NCI-H1694 treated with DMSO at 0.1 percent for 48 hours (cell line): Measurements from ENCODE around the gene ARHGAP15.

Experiments used
- DNase-seq: peaks from one replicate; lab custom pipeline; 2025; lab: John Stamatoyannopoulos, UW

Gene ARHGAP15

DNA sequence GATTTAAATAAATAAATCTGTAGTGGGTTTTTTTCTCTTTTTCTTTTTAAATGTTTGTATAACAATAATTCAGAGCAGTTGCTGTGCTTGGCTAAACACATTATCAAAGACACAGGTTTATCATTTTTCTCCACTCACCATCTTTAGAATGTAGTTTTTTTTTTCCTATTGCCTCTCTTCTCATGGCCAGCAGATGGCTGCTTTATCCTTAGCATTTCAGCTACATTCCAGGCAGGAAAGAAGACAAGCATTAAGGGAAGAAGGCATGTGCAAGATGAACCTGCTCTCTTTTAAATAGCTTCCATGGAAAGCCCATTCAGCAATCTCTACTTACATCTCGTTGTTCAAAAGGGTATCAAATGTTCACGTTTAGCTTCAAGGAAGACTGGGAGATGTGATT lies 42.6 kb downstream of the ARHGAP15 start:
- DNase-seq: peak; percentile 47

DNA sequence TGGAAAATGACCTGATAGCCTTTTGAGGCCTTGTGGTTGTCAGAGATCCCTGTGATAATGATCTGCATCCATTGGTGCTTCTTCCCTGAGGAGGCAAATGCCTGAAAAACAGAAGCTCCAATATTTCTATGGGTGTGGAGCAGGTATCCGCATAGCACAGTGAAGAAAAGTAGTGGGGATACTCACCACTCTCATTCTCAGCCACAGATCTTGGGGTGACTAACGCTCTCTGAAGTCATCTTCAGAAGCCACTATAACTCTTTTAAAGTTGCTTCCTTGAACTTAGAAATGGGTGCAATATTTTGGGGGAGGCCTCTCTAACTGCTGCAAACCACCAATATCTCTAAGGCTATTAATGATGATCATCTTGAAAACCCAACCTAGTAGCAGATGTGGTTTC lies 46.2 kb downstream of the ARHGAP15 start:
- DNase-seq: no peak

DNA sequence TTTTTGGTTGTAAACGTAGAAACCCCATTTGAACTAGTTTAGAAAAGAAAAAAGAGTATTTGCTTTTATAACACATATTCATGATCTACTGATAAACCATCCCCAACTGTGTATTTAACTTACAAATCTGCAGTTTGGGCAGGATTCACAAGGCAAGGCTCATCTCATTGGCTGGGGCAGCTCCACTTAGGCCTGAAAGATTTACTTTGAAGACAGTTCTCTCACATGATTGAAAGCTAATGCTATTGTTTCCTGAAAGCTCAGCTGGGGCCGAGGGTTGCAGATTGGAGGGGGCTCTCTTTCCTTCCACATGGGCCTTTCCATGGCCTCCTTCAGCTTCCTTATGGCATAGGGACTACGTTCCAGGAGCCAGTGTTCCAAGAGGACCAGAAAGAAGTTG lies 47.4 kb downstream of the ARHGAP15 start:
- DNase-seq: no peak

DNA sequence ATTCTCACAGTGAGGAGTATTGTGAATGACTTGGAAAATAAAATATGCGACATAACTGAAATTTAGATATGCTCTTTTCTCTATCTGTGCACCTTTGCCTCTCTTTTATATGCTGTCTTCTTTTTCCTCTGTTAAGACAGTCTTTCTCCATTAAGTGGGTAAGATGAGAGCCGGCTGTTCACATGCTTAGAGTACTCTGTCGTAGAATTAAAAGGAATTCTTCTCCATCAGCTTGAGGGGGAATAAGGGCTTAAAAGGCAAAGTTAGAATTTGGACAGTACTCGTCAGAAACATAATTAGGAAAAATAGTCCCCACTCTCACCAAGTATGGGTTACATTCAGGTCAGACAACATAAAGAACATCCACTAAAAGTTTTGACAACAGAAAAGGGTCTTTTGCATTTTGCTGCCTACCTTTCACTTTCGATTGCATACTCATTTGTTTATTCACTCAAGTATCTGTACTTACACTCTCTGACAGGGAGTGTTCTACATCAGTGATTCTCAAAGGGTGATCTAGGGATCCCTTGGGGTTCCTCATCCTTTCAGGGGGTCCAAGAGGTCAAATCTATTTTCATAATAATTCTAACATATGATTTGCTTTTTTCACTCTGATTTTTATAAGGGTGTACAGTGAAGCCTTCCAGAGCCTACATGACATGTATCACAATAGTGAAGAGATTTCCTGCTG lies 48.0 kb downstream of the ARHGAP15 start:
- DNase-seq: no peak

DNA sequence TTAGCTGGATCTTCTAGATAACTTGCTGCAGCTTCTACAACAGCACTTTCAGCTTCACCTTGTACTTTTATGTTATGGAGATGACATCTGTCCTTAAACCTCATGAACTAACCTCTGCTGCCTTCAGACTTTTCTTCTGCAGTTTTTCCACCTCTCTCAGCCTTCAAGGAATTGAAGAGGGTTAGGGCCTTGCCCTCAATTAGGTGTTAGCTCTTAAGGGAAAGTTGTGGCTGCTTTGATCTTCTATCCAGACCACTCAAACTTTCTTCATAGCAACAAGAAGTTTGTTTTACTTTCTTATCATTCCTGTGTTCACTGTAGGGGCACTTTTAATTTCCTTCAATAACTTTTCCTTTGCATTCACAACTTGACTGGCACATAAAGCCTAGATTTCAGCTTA lies 52.3 kb downstream of the ARHGAP15 start:
- DNase-seq: no peak

DNA sequence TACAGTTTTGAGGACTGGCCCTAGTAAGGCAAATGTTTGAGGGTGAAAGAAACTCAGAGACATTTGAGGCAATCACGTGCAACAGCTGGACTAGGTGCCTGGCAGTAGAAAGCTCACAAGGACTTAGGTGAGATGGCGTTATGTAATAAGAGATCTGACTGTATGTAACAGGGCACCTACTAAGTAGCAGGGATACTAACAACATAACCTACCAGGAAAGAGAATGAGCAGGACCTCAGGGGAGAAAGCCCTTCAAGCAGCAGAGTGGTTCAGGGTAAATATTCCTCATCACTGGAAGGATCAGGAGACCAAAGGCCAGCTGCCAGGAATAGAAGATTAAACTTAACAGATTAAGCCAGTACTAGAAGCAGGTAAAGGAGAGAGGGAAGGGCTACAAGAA lies 53.4 kb downstream of the ARHGAP15 start:
- no peak for DNase-seq

DNA sequence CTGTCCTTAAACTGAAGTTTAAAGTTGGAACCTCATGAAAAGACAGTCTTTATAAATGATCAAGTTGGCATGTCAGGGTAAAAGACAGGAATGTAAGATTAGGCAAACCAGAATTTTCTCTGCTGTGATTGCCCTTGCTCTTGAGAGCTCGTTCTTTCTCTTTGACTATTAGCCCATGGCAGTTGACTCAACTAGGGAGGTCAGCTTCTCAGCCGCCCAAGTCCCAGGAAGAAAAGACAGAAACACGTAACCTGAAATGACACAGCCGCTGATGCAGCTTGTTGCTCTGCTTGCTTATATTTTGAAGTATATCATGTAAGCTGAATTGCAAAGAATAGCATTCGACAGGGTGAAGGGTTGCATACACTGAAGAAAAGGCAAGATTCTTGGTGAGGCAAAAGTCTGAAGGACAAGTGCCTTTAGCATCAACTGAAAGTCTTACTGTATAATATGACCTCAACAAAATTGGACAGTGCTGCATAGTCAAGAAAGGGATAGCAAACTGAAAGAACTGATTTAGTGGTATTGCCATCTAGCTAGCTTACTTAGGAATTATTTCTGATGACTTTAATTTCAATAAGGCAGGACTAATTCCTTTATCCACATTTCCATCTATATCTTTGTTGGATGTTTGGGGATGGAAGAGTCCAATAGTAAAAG lies 54.7 kb downstream of the ARHGAP15 start:
- DNase-seq: no peak

DNA sequence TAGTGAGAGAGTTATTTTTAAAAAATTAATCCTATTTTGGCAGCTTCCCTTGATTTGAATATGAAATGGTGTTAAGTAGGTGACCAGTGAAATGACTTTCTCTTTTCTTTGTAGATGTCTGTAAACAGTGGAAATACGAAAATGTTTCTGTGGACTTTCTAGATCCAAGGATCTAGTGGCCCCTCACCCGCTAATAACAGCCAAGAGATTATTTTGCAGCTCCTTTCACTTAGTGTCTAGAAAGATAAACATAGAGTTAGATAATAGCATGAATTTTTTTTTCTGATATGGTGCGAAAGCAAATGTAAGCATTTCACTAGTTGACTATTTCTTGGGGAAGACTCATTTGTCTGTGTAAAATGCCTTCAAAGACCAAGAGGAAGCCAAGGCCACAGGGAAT lies 57.7 kb downstream of the ARHGAP15 start:
- DNase-seq: no peak

DNA sequence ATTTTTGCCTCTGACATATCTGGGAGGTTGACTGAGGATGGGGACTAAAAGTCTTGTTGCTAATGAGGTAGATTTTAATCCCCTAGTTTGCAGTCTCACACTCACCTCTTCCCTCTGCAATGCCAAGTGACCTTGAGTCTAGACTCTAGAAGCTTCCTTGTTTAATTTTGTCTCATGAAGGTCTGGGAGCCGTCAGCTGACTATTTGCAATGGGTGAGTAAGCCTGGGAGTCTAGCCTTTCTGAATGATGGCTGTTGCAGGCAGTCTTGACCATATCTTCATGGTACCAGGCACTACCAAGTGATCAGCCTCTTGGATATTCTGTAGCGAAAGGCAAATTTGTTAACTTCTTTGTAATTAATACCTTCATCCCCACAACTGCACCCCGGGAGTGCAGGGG lies 61.2 kb downstream of the ARHGAP15 start:
- no peak for DNase-seq

DNA sequence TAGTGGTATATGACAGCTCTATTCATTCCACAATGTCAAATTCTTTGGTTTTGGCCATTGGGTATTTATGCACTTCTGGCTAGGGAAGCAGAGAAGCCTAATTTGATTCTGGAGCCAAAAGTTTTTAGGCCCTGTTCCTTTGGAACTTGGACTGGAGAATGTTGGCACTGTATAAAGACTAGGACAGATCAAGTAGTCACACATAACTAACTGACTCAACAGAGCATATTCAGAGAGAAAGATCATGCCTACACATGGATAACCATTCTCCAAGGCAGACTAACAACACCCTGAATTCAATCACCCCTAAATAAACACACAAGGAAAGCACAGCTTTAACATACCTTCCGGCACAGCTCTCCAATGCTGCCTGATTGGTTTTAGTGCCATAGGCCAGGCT lies 62.9 kb downstream of the ARHGAP15 start:
- DNase-seq: no peak

DNA sequence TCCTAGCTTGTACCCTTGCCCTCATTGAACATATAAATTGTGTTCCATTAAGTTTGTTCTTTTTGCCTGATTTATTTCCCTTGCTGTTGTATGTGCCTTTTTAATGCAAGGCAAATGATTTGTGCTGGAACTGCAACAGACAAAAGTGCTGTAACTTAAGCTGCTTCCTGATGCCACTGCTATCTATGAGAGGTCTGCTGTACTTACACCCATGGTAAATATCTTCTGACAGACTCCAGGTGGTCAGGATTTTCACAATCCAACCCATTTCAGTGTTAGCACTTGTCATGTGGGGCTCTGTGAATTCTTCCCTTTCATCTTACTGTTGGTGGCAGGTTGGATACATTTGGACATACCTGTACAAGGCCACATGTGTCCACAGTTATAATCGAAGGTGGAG lies 63.5 kb downstream of the ARHGAP15 start:
- DNase-seq: peak; percentile 85

DNA sequence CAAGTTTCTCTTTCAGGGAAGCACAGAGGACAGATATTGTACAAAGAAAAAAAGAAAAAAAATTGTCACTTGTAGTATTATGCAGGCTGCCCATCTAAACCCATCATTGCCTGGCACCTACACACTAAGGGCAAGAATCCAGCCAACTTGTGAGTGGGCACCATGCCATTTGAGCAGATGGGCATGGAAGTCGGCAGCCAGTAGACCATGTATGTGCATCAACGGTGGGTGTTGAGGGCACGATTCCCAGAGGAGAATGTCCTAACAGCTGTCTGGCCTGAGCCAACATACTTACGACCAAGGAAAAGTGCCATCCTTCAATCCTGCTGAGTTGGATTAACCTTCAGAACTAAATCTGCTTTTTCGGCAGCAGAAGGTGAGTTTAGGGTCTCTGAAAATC lies 63.9 kb downstream of the ARHGAP15 start:
- peak; percentile 90 for DNase-seq

DNA sequence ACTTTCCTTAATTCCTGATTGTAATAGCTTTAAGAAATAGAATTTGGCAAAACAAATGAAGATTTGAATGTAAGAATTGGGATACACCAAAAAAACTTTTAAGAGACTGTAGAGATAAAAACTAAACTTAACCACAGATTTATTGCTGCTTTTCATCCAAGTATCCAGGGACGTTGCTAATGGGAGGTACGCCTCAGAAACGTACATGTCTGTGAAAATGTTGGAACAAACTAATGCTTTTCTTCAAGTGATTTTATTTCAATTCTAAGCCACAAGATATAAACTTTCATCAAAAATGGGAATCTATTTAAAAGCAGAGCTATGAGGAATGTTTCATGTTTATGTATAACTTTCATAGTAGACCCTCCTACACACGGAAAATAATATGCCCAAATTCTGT lies 66.3 kb downstream of the ARHGAP15 start:
- DNase-seq: no peak

DNA sequence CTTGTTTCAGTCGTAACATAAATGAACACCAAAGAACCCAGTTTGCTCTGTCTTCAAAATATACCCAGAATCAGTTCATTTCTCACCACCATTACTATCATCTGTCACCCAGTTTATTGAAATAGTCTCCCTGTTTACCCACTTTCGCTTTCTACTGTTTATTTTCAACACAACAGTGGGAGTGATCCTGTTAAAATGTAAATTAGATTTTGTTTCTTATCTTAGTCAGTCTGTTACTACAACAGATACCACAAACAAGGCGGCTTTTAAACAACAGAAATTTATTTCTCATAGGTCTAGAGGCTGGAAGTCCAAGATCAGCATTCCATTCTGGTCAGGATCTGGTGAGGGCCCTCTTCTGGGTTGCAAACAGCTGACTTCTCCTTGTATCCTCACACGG lies 74.8 kb downstream of the ARHGAP15 start:
- DNase-seq: no peak

DNA sequence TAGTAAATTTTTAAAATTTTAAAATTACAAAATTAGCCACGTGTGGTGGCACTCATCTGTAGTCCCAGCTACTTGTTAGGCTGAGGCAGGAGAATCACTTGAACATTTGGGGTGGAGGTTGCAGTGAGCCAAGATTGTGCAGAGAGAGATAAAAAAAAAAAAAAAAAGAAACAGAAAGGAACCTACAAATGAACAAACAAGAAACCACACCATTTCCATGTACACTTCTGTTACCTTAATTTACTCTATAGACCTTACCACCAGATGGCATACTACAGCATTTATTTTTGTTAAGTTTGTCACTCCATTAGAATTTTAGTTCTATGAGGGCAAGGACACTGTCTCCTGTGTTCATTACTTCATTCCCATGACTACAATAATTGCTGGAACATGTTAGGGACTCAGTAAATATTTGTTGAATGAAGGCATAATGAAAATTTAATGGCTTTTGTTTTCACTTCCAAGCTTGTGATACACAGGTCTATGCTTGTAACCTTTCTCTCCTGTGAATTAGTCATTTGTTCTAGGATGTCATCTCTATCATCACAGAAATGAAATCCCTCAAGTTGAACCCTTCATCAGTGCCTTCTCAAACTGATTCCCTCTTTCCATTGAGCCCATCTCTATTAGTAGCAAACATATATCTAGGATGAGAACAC lies 76.0 kb downstream of the ARHGAP15 start:
- peak; percentile 40 for DNase-seq

DNA sequence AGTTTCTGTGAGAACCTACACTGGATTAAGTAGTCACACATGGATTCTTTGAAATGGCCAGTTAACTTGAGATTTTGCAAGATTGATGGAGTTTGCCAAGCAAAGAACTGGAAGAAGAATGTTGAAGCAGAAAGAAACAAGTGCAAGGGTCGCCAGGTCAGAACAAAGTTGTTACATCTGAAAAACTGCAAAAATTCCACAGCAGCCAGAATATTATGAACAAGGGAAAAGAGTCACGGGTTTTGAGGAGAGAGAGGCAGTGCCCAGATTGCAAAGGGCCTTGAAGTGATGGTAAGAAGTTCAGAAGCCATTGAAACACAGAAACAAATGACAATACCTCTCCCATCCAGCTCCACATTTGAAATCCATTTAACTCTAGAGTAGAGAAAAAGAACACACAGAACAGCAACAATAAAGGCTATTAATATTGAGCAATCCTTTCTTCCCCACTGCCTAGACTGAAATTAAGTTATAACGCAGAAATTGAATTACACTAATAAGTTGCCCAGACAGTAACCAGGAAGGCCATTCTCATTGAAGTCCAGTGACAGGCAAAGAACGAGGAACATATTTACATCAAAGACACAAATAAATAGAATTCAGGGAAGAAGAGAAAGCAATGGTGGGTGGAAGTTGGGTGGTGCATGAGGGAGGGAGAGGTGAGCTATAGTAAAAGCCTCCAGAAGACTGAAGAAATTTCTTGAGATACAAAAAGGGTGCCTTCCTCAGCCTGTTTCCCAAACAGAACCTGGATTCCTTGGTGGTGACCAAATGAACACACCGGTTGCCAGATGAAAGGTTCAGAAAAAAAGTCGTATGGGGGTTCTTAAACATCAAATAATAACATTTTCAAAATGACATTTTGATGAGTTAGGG lies 80.6 kb downstream of the ARHGAP15 start:
- no peak for DNase-seq

DNA sequence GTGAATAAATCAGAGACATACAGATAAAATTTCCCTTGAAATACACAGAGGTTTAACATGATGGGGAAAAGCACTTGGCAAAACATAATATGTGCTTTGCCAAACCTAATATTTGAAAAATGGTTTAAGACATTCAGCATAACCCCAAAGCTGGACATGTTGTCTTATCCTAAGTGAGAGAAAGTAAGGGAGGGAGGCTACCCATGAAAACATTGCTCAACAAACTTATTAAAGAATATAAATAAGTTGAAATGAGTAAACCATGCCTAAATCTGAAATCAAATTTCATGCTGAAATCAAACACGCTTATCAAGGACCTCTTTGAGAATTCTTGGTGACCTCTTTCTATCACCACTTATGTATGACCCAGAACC lies 81.2 kb downstream of the ARHGAP15 start:
- no peak for DNase-seq

DNA sequence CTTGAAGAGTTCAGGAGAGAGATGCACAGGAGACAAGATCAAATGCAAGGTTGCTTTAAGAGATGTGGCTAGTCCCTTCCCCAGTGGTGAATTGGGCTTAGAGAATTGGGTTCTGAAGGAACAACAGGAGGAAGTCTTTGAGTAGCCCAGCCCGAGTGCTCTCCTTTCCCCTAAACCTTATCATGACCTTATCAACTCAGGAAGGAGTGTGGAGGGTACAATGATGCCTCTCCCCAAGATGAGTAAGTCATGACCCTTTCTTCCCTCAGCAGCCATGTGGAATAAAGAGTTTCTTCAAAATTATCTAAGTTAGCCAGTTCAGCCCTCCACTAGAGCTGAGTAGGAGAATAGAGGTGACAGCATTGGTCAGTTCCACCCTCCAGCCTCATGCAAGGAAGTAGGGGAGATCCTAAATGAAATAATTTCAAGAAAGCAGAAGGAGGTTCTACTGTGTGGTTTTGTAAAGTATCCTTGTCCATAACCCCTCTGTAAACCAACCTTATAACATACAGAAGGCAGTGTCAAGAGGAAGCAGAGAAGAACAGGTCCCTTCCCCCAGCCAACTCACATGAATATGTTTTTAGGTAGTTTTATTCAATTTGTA lies 88.4 kb downstream of the ARHGAP15 start:
- no peak for DNase-seq

DNA sequence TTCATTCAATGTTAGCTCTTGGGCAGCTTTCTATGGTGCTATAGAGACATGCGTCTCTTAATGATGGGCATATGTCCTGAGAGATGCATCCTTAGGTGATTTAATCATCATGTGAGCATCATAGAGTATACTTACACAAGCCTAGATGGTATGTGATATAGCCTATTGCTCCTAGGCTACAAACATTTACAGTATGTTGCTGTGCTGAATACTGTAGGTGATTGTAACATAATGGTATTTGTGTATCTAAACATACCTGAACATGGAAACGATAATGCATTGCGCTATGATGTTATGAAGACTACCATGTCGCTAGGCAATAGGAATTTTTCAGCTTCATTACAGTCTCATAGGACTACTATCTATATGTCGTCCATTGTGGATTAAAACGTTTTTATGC lies 89.4 kb downstream of the ARHGAP15 start:
- DNase-seq: no peak

DNA sequence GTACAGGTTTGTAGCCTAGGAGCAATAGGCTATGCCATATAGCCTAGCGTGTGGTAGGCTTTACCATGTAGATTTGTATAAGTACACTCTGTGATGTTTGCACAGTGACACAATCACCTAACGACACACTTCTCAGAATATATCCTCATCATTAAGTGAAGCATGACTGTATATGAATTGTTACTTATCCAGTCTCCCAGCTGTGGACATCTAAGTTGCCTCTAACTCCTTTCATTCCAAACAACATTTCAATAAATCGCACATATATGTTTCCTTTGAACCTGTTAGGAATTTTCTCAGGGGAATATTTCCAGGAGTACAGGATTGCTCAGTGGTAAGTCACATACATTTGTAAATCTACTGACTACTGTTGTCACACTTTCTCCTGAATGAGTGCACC lies 90.0 kb downstream of the ARHGAP15 start:
- DNase-seq: no peak

DNA sequence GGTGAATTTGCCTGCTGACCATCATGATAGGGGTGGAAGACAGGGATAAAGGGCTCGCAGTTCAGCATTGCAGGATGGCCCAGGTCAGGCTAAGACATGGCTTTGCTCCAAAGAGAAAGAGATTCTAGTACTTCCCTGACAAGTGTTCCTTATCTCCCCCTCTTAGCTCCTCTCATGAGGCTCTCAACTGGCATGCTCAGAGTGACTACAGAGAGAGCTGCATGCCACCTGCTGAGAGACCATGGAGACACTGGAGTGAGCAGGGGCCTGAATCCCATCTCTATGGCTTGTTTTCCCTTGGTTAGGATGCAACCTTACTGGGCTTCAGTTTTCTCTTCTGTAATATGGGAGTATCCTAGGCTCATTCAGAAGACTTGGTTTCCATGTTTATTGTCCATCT lies 94.3 kb downstream of the ARHGAP15 start:
- DNase-seq: no peak

DNA sequence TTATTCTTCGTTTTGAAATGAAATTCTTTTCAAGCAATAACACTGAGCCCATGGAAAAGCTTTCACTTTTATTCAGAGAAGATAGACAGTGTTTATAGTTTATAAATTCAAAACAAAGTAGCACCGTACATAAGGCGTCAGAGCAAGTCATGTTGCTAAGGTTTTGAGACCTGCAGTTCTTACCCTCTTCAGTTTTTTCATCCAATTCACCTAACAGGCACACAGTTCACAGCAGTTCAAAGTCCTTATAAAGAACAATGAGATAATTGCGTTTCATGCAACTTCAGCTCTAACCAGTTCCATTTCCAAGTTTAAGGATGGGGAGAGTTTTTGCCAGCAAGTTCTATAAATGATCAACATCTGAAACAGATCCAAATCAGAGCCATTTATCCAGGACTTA lies 96.7 kb downstream of the ARHGAP15 start:
- DNase-seq: no peak
